HEK293T (cell line): ENCODE results near the gene LRRC55.

Experiments
- CTCF ChIA-PET: fragments of 350-600 bp; formaldehyde crosslinking; extraction: SDS; loops from one replicate; lab custom pipeline; 2021; ENCODE audit warnings: antibody characterized with exemption, inconsistent platforms; lab: Yijun Ruan, JAX
- POLR2A ChIA-PET: fragments of 350-600 bp; formaldehyde crosslinking; extraction: SDS; loops from one replicate; lab custom pipeline; 2020; ENCODE audit warnings: antibody characterized with exemption, inconsistent platforms; lab: Yijun Ruan, JAX
- DNase-seq: peaks from one replicate; pipeline ENCODE4 v3.0.0; 2012; ENCODE audit warnings: mixed read lengths; ENCODE audit errors: extremely low spot score
- ARNT ChIP-seq: fragments of 450-650 bp; IDR thresholded peaks from 2 replicates; pipeline ENCODE4 v1.6.1; 2017; ENCODE audit warnings: mild to moderate bottlenecking
- BHLHE40 ChIP-seq: fragments of 450-650 bp; IDR thresholded peaks from 2 replicates; pipeline ENCODE4 v1.6.1; 2016; ENCODE audit warnings: mild to moderate bottlenecking, moderate library complexity, borderline replicate concordance
- CTBP1 ChIP-seq: fragments of 450-650 bp; IDR thresholded peaks from 2 replicates; pipeline ENCODE4 v1.6.1; 2016; ENCODE audit warnings: borderline replicate concordance
- ELF4 ChIP-seq: fragments of 450-650 bp; IDR thresholded peaks from 2 replicates; pipeline ENCODE4 v1.6.1; 2017; ENCODE audit warnings: antibody characterized with exemption
- FOXA1 ChIP-seq: fragments of 450-650 bp; IDR thresholded peaks from 2 replicates; pipeline ENCODE4 v1.6.1; 2016; ENCODE audit warnings: mild to moderate bottlenecking
- FOXK2 ChIP-seq: fragments of 450-650 bp; IDR thresholded peaks from 2 replicates; pipeline ENCODE4 v1.6.1; 2016; ENCODE audit warnings: mild to moderate bottlenecking
- FOXM1 ChIP-seq: fragments of 450-650 bp; IDR thresholded peaks from 2 replicates; pipeline ENCODE4 v1.6.1; 2017; ENCODE audit warnings: mild to moderate bottlenecking, borderline replicate concordance
- HDGF ChIP-seq: fragments of 450-650 bp; IDR thresholded peaks from 2 replicates; pipeline ENCODE4 v1.6.1; 2017; ENCODE audit warnings: antibody characterized with exemption, borderline replicate concordance
- L3MBTL2 ChIP-seq: fragments of 450-650 bp; conservative IDR thresholded peaks from 2 replicates; pipeline ENCODE4 v1.6.1; 2016; ENCODE audit warnings: mild to moderate bottlenecking
- LEF1 ChIP-seq: fragments of 450-650 bp; IDR thresholded peaks from 2 replicates; pipeline ENCODE4 v1.6.1; 2017; ENCODE audit warnings: mild to moderate bottlenecking, borderline replicate concordance
- NFRKB ChIP-seq: fragments of 450-650 bp; IDR thresholded peaks from 2 replicates; pipeline ENCODE4 v1.6.1; 2016; ENCODE audit warnings: mild to moderate bottlenecking, moderate library complexity
- PKNOX1 ChIP-seq: fragments of 450-650 bp; IDR thresholded peaks from 2 replicates; pipeline ENCODE4 v1.6.1; 2016
- SP1 ChIP-seq: fragments of 450-650 bp; IDR thresholded peaks from 2 replicates; pipeline ENCODE4 v1.6.1; 2017
- SUZ12 ChIP-seq: fragments of 450-650 bp; IDR thresholded peaks from 2 replicates; pipeline ENCODE4 v1.6.1; 2016; ENCODE audit warnings: mild to moderate bottlenecking
- TARDBP ChIP-seq: fragments of 450-650 bp; IDR thresholded peaks from 2 replicates; pipeline ENCODE4 v1.6.1; 2016
- ZNF384 ChIP-seq: fragments of 450-650 bp; IDR thresholded peaks from 2 replicates; pipeline ENCODE4 v1.6.1; 2016

The LRRC55 gene

GRCh38 chr11:57231539-57232253 lies 49.9 kb downstream of the LRRC55 start:
- POLR2A ChIA-PET = no interaction called here
- CTCF ChIA-PET = no interaction called here
- TF ChIP-seq ARNT (no peak), SUZ12 (no peak), HDGF (no peak), L3MBTL2 (no peak), FOXM1 (no peak), LEF1 (no peak), BHLHE40 (no peak), FOXA1 (no peak), NFRKB (no peak)
- DNase-seq = no peak

GRCh38 chr11:57233702-57234101 lies 51.9 kb downstream of the LRRC55 start:
- no peak for DNase-seq
- TF ChIP-seq FOXK2 (no peak), ARNT (no peak), ELF4 (no peak)
- ChIA-PET POLR2A (no interaction called here), CTCF (no interaction called here)

- ChIA-PET POLR2A (no interaction called here), CTCF (interaction anchor here (0.5 to 0.8 kb wide), 2 partner anchors 13 to 481 kb away, joined by 3 read pairs; no protein-coding TSS in a partner anchor)
- no peak for DNase-seq
- TF ChIP-seq FOXK2 = no peak
- no peak for TF ChIP-seq L3MBTL2
- no peak for TF ChIP-seq CTBP1
- TF ChIP-seq HDGF = no peak
- TF ChIP-seq NFRKB = no peak
- TF ChIP-seq PKNOX1 = no peak
- no peak for TF ChIP-seq FOXM1
- TF ChIP-seq ELF4 = no peak
Measured at GRCh38 chr11:57235761-57236703, 54.3 kb downstream of the LRRC55 start.

- DNase-seq = no peak
- TF ChIP-seq PKNOX1 (no peak), SUZ12 (no peak), FOXA1 (no peak), TARDBP (no peak), HDGF (no peak)
- POLR2A ChIA-PET = no interaction called here
- CTCF ChIA-PET = no interaction called here
Measured at GRCh38 chr11:57237204-57237681, 55.5 kb downstream of the LRRC55 start, which contains the start of gene APLNR. APLNR (minus strand) TSS chr11:57237250; CDS start chr11:57237004, 246 bp downstream.

GRCh38 chr11:57239348-57239747 lies 57.6 kb downstream of the LRRC55 start:
- CTCF ChIA-PET = interaction anchor here (1.3 kb wide), 1 partner anchor 399 kb away, joined by 3 read pairs; no protein-coding TSS in a partner anchor
- no peak for TF ChIP-seq PKNOX1
- no peak for TF ChIP-seq L3MBTL2
- TF ChIP-seq TARDBP = no peak
- TF ChIP-seq ARNT = no peak
- no peak for TF ChIP-seq FOXA1
- TF ChIP-seq FOXM1 = no peak
- no peak for TF ChIP-seq LEF1
- no peak for TF ChIP-seq ELF4
- TF ChIP-seq FOXK2 = no peak
- no peak for TF ChIP-seq NFRKB
- no peak for TF ChIP-seq ZNF384
- DNase-seq = no peak
- POLR2A ChIA-PET = no interaction called here

- ChIA-PET POLR2A (no interaction called here), CTCF (interaction anchor here (1.0 to 1.3 kb wide), 2 partner anchors 9 to 399 kb away, joined by 3 to 7 read pairs; no protein-coding TSS in a partner anchor)
- no peak for TF ChIP-seq SUZ12
- TF ChIP-seq ZNF384 = no peak
- no peak for TF ChIP-seq FOXK2
- no peak for TF ChIP-seq SP1
- no peak for TF ChIP-seq FOXA1
- no peak for TF ChIP-seq L3MBTL2
- TF ChIP-seq HDGF = no peak
- no peak for TF ChIP-seq LEF1
- TF ChIP-seq ARNT = no peak
- no peak for TF ChIP-seq BHLHE40
- no peak for TF ChIP-seq CTBP1
- TF ChIP-seq NFRKB = no peak
- no peak for TF ChIP-seq FOXM1
- no peak for TF ChIP-seq ELF4
Measured at GRCh38 chr11:57240007-57240406, 58.3 kb downstream of the LRRC55 start.

More at GRCh38 chr11:57240007-57240406, 58.3 kb downstream of the LRRC55 start:
- no peak for DNase-seq
